SH-SY5Y (cell line): ENCODE data around the gene HSPE1.

Experiments used
- GATA2 ChIP-seq: IDR thresholded peaks from 2 replicates; pipeline ENCODE4 v1.6.1; 2011; ENCODE audit warnings: mild to moderate bottlenecking, low read depth, low read length
- GATA3 ChIP-seq: IDR thresholded peaks from 2 replicates; pipeline ENCODE4 v1.6.1; 2011; ENCODE audit warnings: low read depth, mild to moderate bottlenecking, low read length, moderate library complexity

HSPE1 gene

DNA sequence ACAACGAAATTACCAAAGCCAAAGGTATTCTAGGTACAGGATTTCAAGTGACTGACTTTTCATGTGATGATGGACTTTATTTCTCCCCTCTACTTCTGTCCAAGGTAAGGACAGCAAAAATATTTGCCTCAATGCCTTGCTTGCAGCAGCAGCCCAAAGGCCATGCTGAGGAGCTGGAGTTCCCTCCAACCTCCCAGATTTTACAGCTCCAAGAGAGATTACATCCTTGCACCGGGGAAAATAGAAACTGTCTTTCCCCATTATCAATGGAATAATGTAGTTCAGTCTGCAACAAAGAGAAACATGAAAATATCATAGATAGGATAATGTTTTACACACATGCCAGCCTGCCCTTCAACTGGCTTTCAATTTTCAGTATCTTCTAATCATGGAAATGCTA is 14.0 kb upstream of the HSPE1 start:
- no peak for TF ChIP-seq GATA3

- TF ChIP-seq GATA3 (no peak), GATA2 (no peak)
These were observed 12.8 kb upstream of the HSPE1 start for GRCh38 chr2:197487385-197487784.

GRCh38 chr2:197495433-197496134 is 4.6 kb upstream of the HSPE1 start:
- TF ChIP-seq GATA3, result no peak
- no peak for TF ChIP-seq GATA2

- TF ChIP-seq GATA2, result no peak
- TF ChIP-seq GATA3, result no peak
These were observed 3.5 kb upstream of the HSPE1 start for GRCh38 chr2:197496695-197497094.

- TF ChIP-seq GATA2 (no peak), GATA3 (no peak)
These were observed 2.9 kb upstream of the HSPE1 start for GRCh38 chr2:197497326-197497725.

- TF ChIP-seq GATA3 (no peak), GATA2 (no peak)
These were observed 1.8 kb upstream of the HSPE1 start for GRCh38 chr2:197498235-197498936.

GRCh38 chr2:197498937-197499593 is 1.1 kb upstream of the HSPE1 start:
- TF ChIP-seq GATA3 (no peak), GATA2 (no peak)

DNA sequence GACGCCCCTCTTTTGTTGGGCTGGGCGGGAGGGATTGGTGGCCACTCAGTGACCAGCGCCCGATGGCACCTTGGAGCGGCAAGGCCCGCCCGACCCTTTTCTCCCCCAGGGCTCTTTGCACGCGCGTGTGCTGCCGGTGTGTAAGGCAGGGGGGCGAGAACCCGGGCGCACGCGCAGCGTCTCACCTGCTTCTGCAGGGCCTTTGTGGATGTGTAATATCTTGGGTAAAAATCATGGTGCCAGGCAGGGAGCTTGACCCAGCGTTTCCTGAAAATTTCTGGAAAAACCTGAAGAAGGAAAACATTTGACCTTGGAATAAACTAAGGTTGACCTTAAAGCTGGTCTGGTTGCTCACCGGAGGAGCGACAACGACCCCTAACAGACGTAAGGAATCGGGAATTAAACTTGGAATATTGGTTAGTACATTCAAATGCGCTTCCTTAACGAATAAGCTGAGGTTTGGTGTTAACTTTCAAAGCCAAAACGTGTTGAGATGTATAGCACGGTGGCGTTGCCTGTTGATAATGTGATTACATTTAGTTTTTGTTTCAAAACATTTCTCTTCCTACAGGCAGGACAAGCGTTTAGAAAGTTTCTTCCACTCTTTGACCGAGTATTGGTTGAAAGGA is 438 bp downstream of the HSPE1 start:
- TF ChIP-seq GATA3 (no peak), GATA2 (no peak)

- TF ChIP-seq GATA2 (no peak), GATA3 (no peak)
These were observed 2.0 kb downstream of the HSPE1 start for GRCh38 chr2:197502201-197502600.

- TF ChIP-seq GATA2, result no peak
- no peak for TF ChIP-seq GATA3
These were observed 2.5 kb downstream of the HSPE1 start for GRCh38 chr2:197502685-197503084.

GRCh38 chr2:197504000-197504399 is 3.8 kb downstream of the HSPE1 start:
- TF ChIP-seq GATA3 (no peak), GATA2 (no peak)

DNA sequence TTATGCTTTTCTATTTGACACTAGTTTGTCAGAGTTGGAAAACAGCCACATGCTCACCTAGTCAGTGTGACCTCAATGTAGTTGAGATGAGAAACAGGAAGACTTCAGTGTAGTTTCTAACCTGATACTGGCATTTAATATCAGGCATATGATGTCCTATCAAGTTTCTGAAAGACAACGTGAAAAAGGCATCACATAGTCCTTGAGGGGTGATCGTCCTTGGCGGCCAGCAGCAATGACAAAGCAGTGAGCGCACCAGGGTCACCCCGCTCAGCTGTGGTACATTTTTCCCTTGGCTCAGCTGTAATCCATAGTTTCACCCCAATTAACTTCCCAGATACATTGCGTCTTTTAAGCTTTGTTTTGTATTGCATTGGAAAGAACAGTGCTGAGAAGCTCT is 4.3 kb downstream of the HSPE1 start:
- no peak for TF ChIP-seq GATA3

- TF ChIP-seq GATA3 (no peak), GATA2 (no peak)
These were observed 6.5 kb downstream of the HSPE1 start for GRCh38 chr2:197506658-197507057.

GRCh38 chr2:197513915-197514314 is 13.7 kb downstream of the HSPE1 start:
- TF ChIP-seq GATA2 (no peak), GATA3 (no peak)

DNA sequence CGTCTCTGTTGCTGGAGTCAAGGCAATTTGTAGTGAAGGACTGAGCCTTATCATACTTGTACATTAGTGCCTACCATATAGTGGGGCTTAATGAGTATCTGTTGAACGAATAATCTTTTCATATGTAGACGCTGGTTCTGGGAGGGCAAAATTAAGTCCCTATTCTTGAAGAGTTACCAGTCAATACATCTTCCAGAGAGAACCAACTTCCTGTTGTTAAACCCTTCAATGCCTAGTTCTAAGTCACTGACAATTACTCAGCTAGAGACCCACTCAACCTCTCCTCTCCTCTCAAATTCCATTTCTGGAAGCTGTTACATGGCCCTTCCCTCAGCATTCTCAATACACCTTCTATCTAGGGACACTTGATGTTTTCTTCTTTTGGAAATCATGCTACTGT is 14.6 kb downstream of the HSPE1 start:
- TF ChIP-seq GATA2 (no peak), GATA3 (no peak)

- peak; percentile 26; the same call in 1 of the 2 replicates for TF ChIP-seq GATA3
- peak; percentile 38 for TF ChIP-seq GATA2
These were observed 15.1 kb downstream of the HSPE1 start for GRCh38 chr2:197515315-197515738.
